CD8-positive, alpha-beta memory T cell (primary cell): Measurements from ENCODE around the gene FASTK. TPM values are rescaled to one million over a fixed set of nuclear protein-coding genes. Genes with fewer than 3 reads are reported as not detected.

Source experiments
- CTCF ChIA-PET: fragments of 350-600 bp; sonication (Branson Sonifier 250); formaldehyde crosslinking; loops from one replicate; lab custom pipeline; 2021; ENCODE audit warnings: antibody characterized with exemption; lab: Charles Lee
- POLR2A ChIA-PET: fragments of 350-600 bp; sonication (Branson Sonifier 250); formaldehyde crosslinking; loops from one replicate; lab custom pipeline; 2021; ENCODE audit warnings: antibody characterized with exemption; lab: Charles Lee
- DNase-seq, 5 donors: peaks; one replicate each; pipeline versions ENCODE4 v3.0.0 to v3.0.0-alpha.2; 2020 to 2022; ENCODE audit warnings: mixed read lengths in 1 of 5
- H3K27ac ChIP-seq: one replicate; pipeline ENCODE4 v1.7.0; 2013; ENCODE audit warnings: low read depth, mild to moderate bottlenecking, low read length, moderate library complexity
- H3K27me3 ChIP-seq: 2 replicates; pipeline ENCODE4 v1.7.0; 2013; ENCODE audit warnings: low read length, mild to moderate bottlenecking; ENCODE audit not compliant: insufficient read depth, poor library complexity, severe bottlenecking
- H3K36me3 ChIP-seq: 2 replicates; pipeline ENCODE4 v1.7.0; 2013; ENCODE audit warnings: mild to moderate bottlenecking, low read length, moderate library complexity; ENCODE audit not compliant: insufficient read depth
- H3K4me1 ChIP-seq: 2 replicates; pipeline ENCODE4 v1.7.0; 2013; ENCODE audit warnings: mild to moderate bottlenecking, low read length, moderate library complexity; ENCODE audit not compliant: insufficient read depth
- H3K4me3 ChIP-seq: 2 replicates; pipeline ENCODE4 v1.7.0; 2013; ENCODE audit warnings: mild to moderate bottlenecking, low read length
- H3K9me3 ChIP-seq: 2 replicates; pipeline ENCODE4 v1.7.0; 2013; ENCODE audit warnings: mild to moderate bottlenecking, low read length
- H3K27ac Mint-ChIP-seq, 8 donors: one replicate each; pipeline ENCODE4 v1.8.0; 2020 to 2021; ENCODE audit warnings: mixed read lengths in 8 of 8, mild to moderate bottlenecking in 6 of 8, inconsistent platforms in 3 of 8, moderate library complexity in 3 of 8
- H3K27me3 Mint-ChIP-seq, 2 donors: one replicate each; pipeline ENCODE4 v1.8.0; 2020 to 2021; ENCODE audit warnings: mixed read lengths in 2 of 2, mild to moderate bottlenecking in 1 of 2, moderate library complexity in 1 of 2
- H3K36me3 Mint-ChIP-seq, 3 donors: one replicate each; pipeline ENCODE4 v1.8.0; 2020 to 2021; ENCODE audit warnings: mixed read lengths in 3 of 3, inconsistent platforms in 1 of 3, mild to moderate bottlenecking in 1 of 3
- H3K4me1 Mint-ChIP-seq, 3 donors: one replicate each; pipeline ENCODE4 v1.8.0; 2020 to 2021; ENCODE audit warnings: mixed read lengths in 3 of 3, inconsistent platforms in 1 of 3, mild to moderate bottlenecking in 1 of 3
- H3K4me3 Mint-ChIP-seq, 7 donors: one replicate each; pipeline ENCODE4 v1.8.0; 2020 to 2021; ENCODE audit warnings: mixed read lengths in 7 of 7, mild to moderate bottlenecking in 6 of 7, moderate library complexity in 4 of 7, inconsistent platforms in 2 of 7
- H3K9me3 Mint-ChIP-seq, 5 donors: one replicate each; pipeline ENCODE4 v1.8.0; 2020 to 2022; ENCODE audit warnings: mixed read lengths in 5 of 5, mild to moderate bottlenecking in 3 of 5, moderate library complexity in 2 of 5, inconsistent platforms in 1 of 5
- polyA plus RNA-seq: library from polyadenylated mRNA; unstranded; fragments of 300-500 nt; fragmentation: Illumina TruSeq; gene quantifications from one replicate; pipeline ENCODE4 v1.2.3, GENCODE V29; 2021
- total RNA-seq, 2 experiments: library from RNA; stranded (reverse); gene quantifications; one replicate each; pipeline ENCODE4 v1.2.3, GENCODE V29; 2021

Gene FASTK
- total and polyA plus RNA-seq, 3 experiments from 2014 or later: 52.0 to 88.8 (median 83.1) TPM

GRCh38 chr7:151125470-151125845 is 44.8 kb upstream of the FASTK start:
- DNase-seq: no peak
- Mint-ChIP-seq H3K4me3 (no peak overlapping the region), H3K36me3 (peaks cover 0 to 42% (median 4%) of the 10 kb centered on the region in 3 donors), H3K27me3 (no peaks in the 10 kb centered on the region), H3K4me1 (peaks cover 5 to 7% (median 5%) of the 10 kb centered on the region in 3 donors), H3K9me3 (no peaks in the 10 kb centered on the region), H3K27ac (no peak overlapping the region)
- Histone ChIP-seq H3K36me3 (peaks cover 5% of the 10 kb centered on the region), H3K27ac (no peak overlapping the region), H3K4me3 (no peak overlapping the region), H3K9me3 (no peaks in the 10 kb centered on the region), H3K4me1 (no peaks in the 10 kb centered on the region), H3K27me3 (no peaks in the 10 kb centered on the region)
- POLR2A ChIA-PET: no interaction called here
- CTCF ChIA-PET: interaction anchor here (2.0 kb wide), 1 partner anchor 180 kb away, joined by 10 read pairs; no protein-coding TSS in a partner anchor

- DNase-seq: no peak
- POLR2A ChIA-PET: no interaction called here
- no peak overlapping the region for H3K4me3 Mint-ChIP-seq
Observed at GRCh38 chr7:151124899-151125399, 44.3 kb upstream of the FASTK start.

GRCh38 chr7:151124481-151124880 is 43.9 kb upstream of the FASTK start:
- H3K9me3 Mint-ChIP-seq: no peaks in the 10 kb centered on the region
- peaks cover 5 to 7% (median 5%) of the 10 kb centered on the region in 3 donors for H3K4me1 Mint-ChIP-seq
- peaks cover 5% of the 10 kb centered on the region for H3K36me3 ChIP-seq
- no peak overlapping the region for H3K4me3 ChIP-seq
- ChIA-PET POLR2A (interaction anchor here (0.6 kb wide), 1 partner anchor 57 kb away, joined by 8 read pairs; no protein-coding TSS in a partner anchor), CTCF (interaction anchor here (0.7 to 2.2 kb wide), 25 partner anchors 8 to 723 kb away, joined by 3 to 37 read pairs (median 4); partner anchors contain the start of gene ASIC3)
- peaks cover 0 to 46% (median 4%) of the 10 kb centered on the region in 3 donors for H3K36me3 Mint-ChIP-seq
- H3K27ac Mint-ChIP-seq: peak overlapping the region in 1 of 8 donors; percentile 72
- no peaks in the 10 kb centered on the region for H3K27me3 ChIP-seq
- no peak overlapping the region for H3K4me3 Mint-ChIP-seq
- no peaks in the 10 kb centered on the region for H3K4me1 ChIP-seq
- H3K27ac ChIP-seq: no peak overlapping the region
- H3K27me3 Mint-ChIP-seq: no peaks in the 10 kb centered on the region
- DNase-seq: no peak
- no peaks in the 10 kb centered on the region for H3K9me3 ChIP-seq

More at GRCh38 chr7:151124899-151125399, 44.3 kb upstream of the FASTK start:
- H3K27ac ChIP-seq: no peak overlapping the region
- no peak overlapping the region for H3K4me3 ChIP-seq
- H3K27ac Mint-ChIP-seq: peak overlapping the region in 1 of 8 donors; percentile 72
- CTCF ChIA-PET: interaction anchor here (1.3 to 2.2 kb wide), 7 partner anchors 14 to 181 kb away, joined by 3 to 37 read pairs (median 9); no protein-coding TSS in a partner anchor
- no peaks in the 10 kb centered on the region for H3K27me3 Mint-ChIP-seq
- H3K36me3 Mint-ChIP-seq: peaks cover 0 to 42% (median 4%) of the 10 kb centered on the region in 3 donors
- H3K4me1 Mint-ChIP-seq: peaks cover 5 to 7% (median 5%) of the 10 kb centered on the region in 3 donors
- H3K36me3 ChIP-seq: peaks cover 5% of the 10 kb centered on the region
- H3K9me3 Mint-ChIP-seq: no peaks in the 10 kb centered on the region
- no peaks in the 10 kb centered on the region for H3K4me1 ChIP-seq
- H3K27me3 ChIP-seq: no peaks in the 10 kb centered on the region
- H3K9me3 ChIP-seq: no peaks in the 10 kb centered on the region

GRCh38 chr7:151123822-151124464 is 43.3 kb upstream of the FASTK start:
- POLR2A ChIA-PET: interaction anchor here (0.6 kb wide), 1 partner anchor 58 kb away, joined by 8 read pairs; no protein-coding TSS in a partner anchor
- Mint-ChIP-seq H3K4me3 (no peak overlapping the region), H3K9me3 (no peaks in the 10 kb centered on the region)

GRCh38 chr7:151123158-151123821 is 42.7 kb upstream of the FASTK start:
- Mint-ChIP-seq H3K4me1 (peaks cover 5 to 11% (median 5%) of the 10 kb centered on the region in 3 donors), H3K27me3 (no peaks in the 10 kb centered on the region), H3K9me3 (no peaks in the 10 kb centered on the region), H3K4me3 (no peak overlapping the region), H3K27ac (peak overlapping the region in 1 of 8 donors; percentile 94), H3K36me3 (peaks cover 2 to 52% (median 4%) of the 10 kb centered on the region in 3 donors)
- ChIA-PET POLR2A (no interaction called here), CTCF (interaction anchor here (0.7 to 2.2 kb wide), 27 partner anchors 8 to 722 kb away, joined by 3 to 37 read pairs (median 3); partner anchors contain the start of gene ASIC3)
- Histone ChIP-seq H3K27me3 (no peaks in the 10 kb centered on the region), H3K36me3 (peaks cover 5% of the 10 kb centered on the region), H3K4me1 (peaks cover under 1% of the 10 kb centered on the region), H3K9me3 (no peaks in the 10 kb centered on the region), H3K4me3 (no peak overlapping the region), H3K27ac (no peak overlapping the region)
- DNase-seq: no peak

More at GRCh38 chr7:151123822-151124464, 43.3 kb upstream of the FASTK start:
- H3K4me1 ChIP-seq: no peaks in the 10 kb centered on the region
- Mint-ChIP-seq H3K4me1 (peaks cover 5 to 7% (median 5%) of the 10 kb centered on the region in 3 donors), H3K27me3 (no peaks in the 10 kb centered on the region), H3K36me3 (peaks cover 2 to 51% (median 4%) of the 10 kb centered on the region in 3 donors), H3K27ac (peak overlapping the region in 2 of 8 donors; percentile 1 to 74)
- H3K9me3 ChIP-seq: no peaks in the 10 kb centered on the region
- no peak overlapping the region for H3K27ac ChIP-seq
- H3K4me3 ChIP-seq: no peak overlapping the region
- DNase-seq: peak; percentile 72 to 86 (median 76)
- peaks cover 5% of the 10 kb centered on the region for H3K36me3 ChIP-seq
- CTCF ChIA-PET: interaction anchor here (0.7 to 2.2 kb wide), 29 partner anchors 8 to 722 kb away, joined by 3 to 37 read pairs (median 3); partner anchors contain the start of gene ASIC3
- no peaks in the 10 kb centered on the region for H3K27me3 ChIP-seq

- H3K27ac Mint-ChIP-seq: no peak overlapping the region
- peaks cover 2 to 51% (median 4%) of the 10 kb centered on the region in 3 donors for H3K36me3 Mint-ChIP-seq
- ChIA-PET POLR2A (no interaction called here), CTCF (interaction anchor here (1.1 to 2.2 kb wide), 3 partner anchors 12 to 187 kb away, joined by 3 to 37 read pairs (median 3); no protein-coding TSS in a partner anchor)
- Histone ChIP-seq H3K4me1 (peaks cover 5% of the 10 kb centered on the region), H3K36me3 (peaks cover 5% of the 10 kb centered on the region), H3K4me3 (no peak overlapping the region), H3K27ac (no peak overlapping the region), H3K9me3 (no peaks in the 10 kb centered on the region), H3K27me3 (no peaks in the 10 kb centered on the region)
- H3K9me3 Mint-ChIP-seq: no peaks in the 10 kb centered on the region
- DNase-seq: no peak
- H3K27me3 Mint-ChIP-seq: no peaks in the 10 kb centered on the region
- H3K4me1 Mint-ChIP-seq: peaks cover 5 to 14% (median 9%) of the 10 kb centered on the region in 3 donors
- H3K4me3 Mint-ChIP-seq: no peak overlapping the region
Observed at GRCh38 chr7:151122796-151123157, 42.2 kb upstream of the FASTK start.

GRCh38 chr7:151122276-151122675 is 41.7 kb upstream of the FASTK start:
- peaks cover 2 to 51% (median 4%) of the 10 kb centered on the region in 3 donors for H3K36me3 Mint-ChIP-seq
- no peak overlapping the region for H3K27ac ChIP-seq
- H3K27ac Mint-ChIP-seq: no peak overlapping the region
- H3K27me3 ChIP-seq: no peaks in the 10 kb centered on the region
- ChIA-PET CTCF (no interaction called here), POLR2A (no interaction called here)
- H3K4me1 ChIP-seq: peaks cover 5% of the 10 kb centered on the region
- H3K4me3 Mint-ChIP-seq: no peak overlapping the region
- H3K27me3 Mint-ChIP-seq: no peaks in the 10 kb centered on the region
- DNase-seq: no peak
- no peaks in the 10 kb centered on the region for H3K9me3 Mint-ChIP-seq
- H3K9me3 ChIP-seq: no peaks in the 10 kb centered on the region
- H3K4me3 ChIP-seq: no peak overlapping the region
- peaks cover 8 to 19% (median 14%) of the 10 kb centered on the region in 3 donors for H3K4me1 Mint-ChIP-seq
- peaks cover 5% of the 10 kb centered on the region for H3K36me3 ChIP-seq
